GM19025 (cell line): Measurements from ENCODE around the gene S100A7.
"Not testable (repeated sequence)": the region's sequence is repeated elsewhere in the genome, so short reads cannot be mapped to it uniquely, and the experiment has no call there.

ENCODE experiments used
- ATAC-seq: cut with Tn5 transposase; IDR thresholded peaks from one replicate; pipeline ENCODE4 v1.9.1; 2021; ENCODE audit warnings: mild to moderate bottlenecking, low read depth, moderate library complexity; ENCODE audit not compliant: unreplicated experiment

The S100A7 gene

GRCh38 chr1:153432874-153433681 lies 27.4 kb downstream of the S100A7 start:
- no peak for ATAC-seq

DNA sequence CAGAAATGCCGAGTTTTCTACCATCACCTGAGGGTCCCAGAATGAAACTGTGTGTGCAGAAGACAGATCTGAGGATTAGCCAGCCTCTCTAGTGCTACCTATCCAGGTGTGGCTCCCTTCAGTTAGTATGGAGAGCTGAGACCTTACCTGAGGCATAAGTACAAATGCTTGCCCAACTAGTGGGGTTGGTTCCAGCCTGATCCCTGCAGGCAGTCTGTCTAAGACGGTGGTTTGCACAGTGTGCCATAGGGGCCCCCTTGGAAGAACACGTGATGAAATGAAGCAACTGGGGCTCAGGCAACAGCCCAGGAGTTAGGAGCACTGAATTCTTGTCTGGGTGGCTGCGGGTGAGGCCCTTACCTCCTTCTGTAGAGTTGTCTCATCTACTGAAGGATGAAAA lies 28.5 kb downstream of the S100A7 start:
- ATAC-seq: no peak

DNA sequence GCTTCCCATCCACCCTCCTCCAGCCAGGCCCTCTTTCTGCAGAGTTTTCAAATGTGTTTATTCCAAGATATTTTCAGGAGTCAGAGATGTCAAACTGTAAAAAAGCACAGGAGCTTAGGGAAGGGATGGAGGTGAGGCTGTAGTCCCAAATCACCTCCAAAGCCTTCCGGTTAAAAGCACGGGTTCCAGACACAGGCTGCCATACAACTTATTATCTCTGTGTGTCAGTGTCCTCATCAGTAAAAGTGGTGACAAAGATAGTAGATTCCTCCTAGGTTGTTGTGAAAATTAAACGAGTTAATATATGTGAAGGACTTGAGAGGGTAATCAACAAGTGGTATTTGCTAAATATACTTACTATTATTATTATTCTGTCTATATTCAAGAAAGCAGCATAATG lies 29.0 kb downstream of the S100A7 start:
- ATAC-seq: no peak

- no peak for ATAC-seq
These were observed 29.4 kb downstream of the S100A7 start for GRCh38 chr1:153431002-153431401.

DNA sequence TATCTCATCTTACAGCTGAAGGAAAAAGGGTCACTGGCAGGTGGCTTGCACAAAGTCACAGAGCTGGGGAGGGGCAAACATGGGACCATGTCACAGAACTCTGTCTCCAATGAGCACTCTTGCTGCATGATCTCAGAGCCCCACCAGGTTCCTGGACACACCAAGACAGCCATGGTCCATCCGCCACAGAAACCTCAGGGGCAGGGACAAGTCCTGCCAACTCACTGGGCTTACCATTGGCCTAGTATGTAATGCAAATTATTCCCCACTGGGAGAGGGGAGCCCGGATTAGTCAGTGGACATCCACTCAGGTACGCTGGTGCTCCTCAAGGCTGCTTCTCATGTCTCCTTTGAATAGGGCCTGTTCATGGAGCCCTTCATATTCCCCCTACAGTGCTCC lies 29.9 kb downstream of the S100A7 start:
- no peak for ATAC-seq

DNA sequence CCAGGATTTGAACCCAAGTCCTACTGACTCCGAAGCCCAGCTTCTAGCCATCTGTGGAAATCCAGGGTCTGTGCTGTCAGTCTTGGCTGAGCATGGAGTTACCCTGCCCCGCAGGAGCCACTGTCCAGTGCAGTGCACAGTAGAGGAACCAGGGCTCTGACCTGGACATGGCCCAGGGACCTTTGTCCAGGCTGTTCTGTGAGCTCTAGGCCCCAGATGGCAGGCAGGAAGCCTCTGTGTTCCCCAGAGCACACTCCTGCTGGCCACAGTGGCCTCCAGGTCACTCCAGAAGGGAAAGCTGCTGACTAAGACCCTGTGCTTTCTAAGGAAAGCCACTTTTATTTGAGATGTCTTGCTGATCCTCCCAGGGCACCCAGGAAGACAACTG lies 30.3 kb downstream of the S100A7 start:
- no peak for ATAC-seq

DNA sequence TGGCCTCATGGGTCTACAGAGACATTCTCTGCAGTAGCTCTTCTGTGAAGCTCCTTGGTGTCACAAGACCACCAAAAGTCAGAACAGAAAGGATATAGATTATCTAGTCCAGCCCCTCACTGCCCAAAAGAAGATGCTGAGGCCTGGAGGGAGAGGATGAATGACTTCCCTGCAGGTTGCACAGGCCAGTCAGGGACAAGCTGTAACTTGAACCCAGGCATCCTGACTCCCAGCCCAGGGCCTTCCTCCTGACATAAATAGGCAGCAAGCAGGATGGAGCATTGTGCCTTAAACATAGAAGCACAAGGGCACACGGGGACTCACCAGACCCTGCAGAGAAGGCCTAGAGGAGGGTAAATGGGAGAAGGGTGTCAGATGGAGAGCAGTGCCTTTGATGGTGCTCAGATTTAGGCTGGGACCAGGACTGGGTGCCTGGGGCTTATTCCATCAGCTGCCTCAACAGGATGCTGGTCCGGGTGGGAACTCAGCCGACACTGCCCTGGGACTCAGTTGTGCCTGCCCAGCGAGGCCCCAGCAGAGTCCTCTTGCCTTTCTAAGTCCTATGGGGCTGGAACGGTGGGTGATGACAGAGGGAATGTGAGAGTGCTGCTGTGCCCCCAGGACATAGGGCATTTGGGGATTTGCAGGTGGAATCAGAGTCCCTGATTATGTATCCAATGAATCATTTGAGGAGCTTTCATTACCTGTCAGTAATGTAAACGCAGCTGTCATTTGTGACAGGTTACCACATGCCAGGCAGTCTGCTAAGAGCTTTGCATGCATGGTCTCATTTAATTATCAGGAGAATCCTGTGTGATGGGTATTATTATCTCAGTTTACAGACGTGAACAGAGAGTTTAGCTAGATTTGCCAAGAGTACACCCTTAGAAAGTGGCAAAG lies 30.9 kb downstream of the S100A7 start:
- no peak for ATAC-seq

DNA sequence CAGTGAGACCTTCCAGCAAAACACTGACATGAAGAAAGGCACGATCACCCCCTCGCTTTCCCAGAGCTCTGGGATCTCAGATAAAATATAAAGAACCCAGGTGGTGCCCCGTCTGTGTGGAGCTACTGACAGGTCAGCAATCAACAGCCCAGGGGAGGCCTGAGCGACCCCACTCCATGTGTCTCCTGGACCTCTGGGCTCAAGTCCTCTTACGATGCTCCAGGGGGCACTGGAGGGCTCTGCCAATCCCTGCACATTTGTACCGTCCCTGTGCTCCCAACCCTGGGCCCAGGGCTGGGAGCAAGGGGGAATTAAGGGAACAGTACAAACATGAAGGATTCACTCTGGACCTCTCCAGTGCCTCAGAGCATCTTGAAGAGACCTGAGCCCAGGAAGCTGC lies 31.7 kb downstream of the S100A7 start:
- no peak for ATAC-seq

DNA sequence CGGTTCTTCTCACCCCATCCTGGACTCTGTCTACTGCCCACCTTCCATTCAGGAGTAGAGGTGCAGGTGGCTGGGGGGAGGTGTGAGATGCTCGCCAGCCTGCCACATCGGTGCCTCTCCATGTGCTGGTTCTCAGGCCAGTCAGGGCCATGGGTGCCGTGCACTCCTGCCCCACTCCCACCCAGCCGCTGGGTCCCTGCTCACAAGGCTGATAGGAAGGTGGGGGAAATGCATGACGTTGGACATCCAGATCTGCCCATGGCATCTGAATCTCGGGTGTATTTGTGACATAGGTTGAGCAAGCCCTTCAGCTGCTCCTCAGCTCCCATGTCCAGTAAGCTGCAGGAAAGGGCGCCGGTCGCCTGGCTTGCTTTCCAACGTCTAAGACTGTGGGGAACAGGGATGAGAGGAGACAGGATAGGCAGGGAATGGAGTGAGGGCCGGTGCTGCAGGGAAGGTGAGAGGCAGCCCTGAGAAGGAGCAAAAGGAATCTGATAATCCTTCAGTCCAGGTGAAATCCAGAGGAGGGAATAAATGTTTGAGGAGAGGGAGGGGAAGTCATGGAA lies 32.3 kb downstream of the S100A7 start:
- no peak for ATAC-seq

- ATAC-seq: no peak
These were observed 33.6 kb downstream of the S100A7 start for GRCh38 chr1:153426809-153427208.

DNA sequence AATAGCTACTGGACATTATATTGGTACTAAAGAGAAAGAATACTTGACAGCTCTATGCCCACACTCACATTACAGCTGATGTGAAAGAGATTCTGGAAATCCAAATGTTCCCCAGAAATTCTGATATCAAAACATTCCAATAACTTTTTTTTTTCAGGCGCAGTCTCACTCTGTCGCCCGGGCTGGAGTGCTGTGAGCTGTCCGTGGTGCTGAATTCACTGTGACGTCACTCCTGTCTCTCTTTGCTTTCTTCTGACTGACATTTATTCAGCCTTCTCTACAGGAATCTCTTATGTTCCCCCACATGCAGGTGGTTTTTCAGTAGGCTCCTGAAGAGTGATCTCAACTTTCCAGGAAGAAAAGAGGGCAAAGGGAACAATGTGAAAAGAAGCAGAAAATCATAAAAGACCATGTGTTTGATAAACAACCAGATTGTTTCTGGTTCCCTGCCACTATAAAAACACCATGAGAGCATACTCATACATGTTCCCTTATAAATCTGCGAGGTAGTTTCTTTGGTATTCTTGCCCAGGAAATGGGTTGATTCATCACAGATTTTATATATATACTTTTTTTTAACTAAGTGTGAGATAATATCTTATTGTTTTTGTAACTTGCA lies 37.9 kb downstream of the S100A7 start:
- no peak for ATAC-seq

GRCh38 chr1:153420306-153420705 lies 40.1 kb downstream of the S100A7 start:
- ATAC-seq: no peak

DNA sequence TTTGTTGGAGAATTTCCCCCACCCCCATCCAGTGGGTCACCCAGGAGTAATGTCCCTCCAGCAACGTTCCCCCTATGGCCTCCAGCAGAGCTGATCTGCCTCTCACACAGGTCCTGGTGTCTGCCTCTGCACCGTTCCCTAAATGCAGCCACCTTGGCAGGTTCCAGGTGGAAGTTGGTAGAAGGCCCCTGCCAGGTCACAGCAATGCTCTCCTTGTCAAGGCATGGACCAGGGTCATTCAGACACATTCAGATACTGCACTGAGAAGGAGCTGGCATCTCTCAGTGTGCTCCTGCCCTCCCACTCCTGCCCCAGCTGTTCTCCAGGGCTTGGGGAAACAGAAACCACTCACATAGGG lies 41.0 kb downstream of the S100A7 start:
- ATAC-seq: not testable (repeated sequence)

- not testable (repeated sequence) for ATAC-seq
These were observed 41.6 kb downstream of the S100A7 start for GRCh38 chr1:153418758-153419435.

DNA sequence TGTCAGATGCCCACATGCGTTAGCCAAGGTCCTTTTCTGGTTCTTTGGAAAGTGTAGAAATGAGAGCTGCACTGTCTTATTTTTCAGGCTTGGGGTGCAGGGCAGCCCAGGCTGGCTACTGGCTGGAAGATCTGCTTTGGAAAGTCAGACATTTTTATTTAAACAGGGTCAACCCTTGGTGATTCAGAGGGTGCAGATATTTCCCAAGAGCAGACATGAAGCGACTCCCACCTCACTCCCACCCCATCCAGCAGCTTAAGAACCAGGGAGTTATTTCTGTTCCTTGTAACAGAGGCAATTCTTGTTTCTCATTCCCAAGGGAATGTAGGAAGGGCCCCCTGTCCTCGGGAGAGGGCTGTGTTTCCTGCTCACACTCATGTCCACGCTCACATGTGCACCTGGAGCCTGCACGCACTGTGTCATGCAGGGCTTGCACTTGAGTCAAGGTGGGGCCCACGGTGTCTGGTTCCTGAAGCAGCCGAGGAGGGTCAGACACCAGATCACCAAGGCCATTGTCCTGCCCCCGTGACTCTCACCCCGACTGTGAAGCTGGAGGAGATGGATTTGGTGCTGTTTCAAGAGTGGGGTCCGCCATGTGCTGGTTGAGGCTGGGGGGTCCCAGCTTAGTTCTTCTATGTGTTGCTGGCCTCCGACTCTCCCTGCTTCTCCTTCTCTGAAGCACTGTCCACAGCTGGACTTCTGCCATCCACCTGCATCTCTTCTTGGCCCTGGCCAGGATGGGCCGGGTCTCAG lies 43.1 kb downstream of the S100A7 start:
- ATAC-seq: no peak

DNA sequence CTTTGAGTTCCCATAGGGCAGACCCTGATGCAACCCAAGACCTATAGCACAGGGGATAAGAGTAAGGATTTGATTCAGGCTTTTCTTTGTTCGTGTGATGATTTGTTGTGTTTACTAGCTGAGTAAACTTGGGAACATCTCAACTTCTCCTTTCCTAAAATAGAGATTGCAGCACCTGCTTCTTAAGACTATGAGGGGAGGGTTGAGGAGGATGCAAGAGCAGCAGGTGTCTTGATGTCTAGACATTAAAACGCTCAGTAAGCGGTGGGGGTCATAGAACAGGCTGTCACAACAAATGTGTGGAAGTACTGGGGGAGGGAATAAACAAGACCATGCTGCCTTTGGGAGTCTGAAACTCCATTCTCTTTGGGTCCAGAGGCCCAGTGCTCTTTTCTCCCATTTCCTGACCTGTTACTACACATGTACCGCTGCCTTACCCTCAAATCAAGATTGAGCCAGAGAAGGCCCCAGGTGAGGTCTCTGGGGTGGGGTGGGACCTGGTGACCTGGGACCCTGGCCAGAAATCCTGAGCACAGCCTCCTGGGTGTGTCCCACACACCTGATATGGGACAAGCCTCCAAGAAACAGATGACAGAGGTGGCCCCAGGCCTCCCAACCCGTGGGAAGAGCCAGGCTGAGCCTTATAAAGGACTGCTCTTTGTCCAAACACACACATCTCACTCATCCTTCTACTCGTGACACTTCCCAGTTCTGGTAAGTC lies 44.4 kb downstream of the S100A7 start, which contains the start of gene S100A7A:
Gene S100A7A (plus strand): TSS at position 671 of the 721 bp plus-strand sequence. CDS start 1,563 bp downstream, outside the sequence.
- no peak for ATAC-seq

GRCh38 chr1:153413961-153414360 lies 46.5 kb downstream of the S100A7 start:
- ATAC-seq: not testable (repeated sequence)
